Neutrophil (primary cell): ENCODE results near the gene PPTC7.

Experiments used
- H3K27ac ChIP-seq: fragments of 200-600 bp; sonication (generic); 2 replicates; pipeline ENCODE4 v1.5.1; 2016; ENCODE audit warnings: mild to moderate bottlenecking, moderate library complexity
- H3K27me3 ChIP-seq: fragments of 200-600 bp; sonication (generic); 2 replicates; pipeline ENCODE4 v1.6.0; 2016; ENCODE audit warnings: mild to moderate bottlenecking
- H3K36me3 ChIP-seq: fragments of 200-600 bp; sonication (generic); 2 replicates; pipeline ENCODE4 v1.5.1; 2017
- H3K4me1 ChIP-seq, 2 experiments: fragments of 200-600 bp in 1 of 2; sonication (generic) in 1 of 2; 1 replicate in 1 of 2; 2 replicates in 1 of 2; pipeline versions ENCODE4 v1.5.1 to v1.6.1; 2013 to 2016; ENCODE audit warnings: low read depth in 1 of 2, low read length in 1 of 2, mild to moderate bottlenecking in 1 of 2, moderate library complexity in 1 of 2; ENCODE audit not compliant: control insufficient read depth in 1 of 2, insufficient read depth in 1 of 2
- H3K4me3 ChIP-seq, 2 experiments: fragments of 200-600 bp in 1 of 2; sonication (generic) in 1 of 2; 1 replicate in 1 of 2; 2 replicates in 1 of 2; pipeline ENCODE4 v1.5.1; 2013 to 2016; ENCODE audit warnings: low read depth in 1 of 2, low read length in 1 of 2, mild to moderate bottlenecking in 1 of 2, moderate library complexity in 1 of 2
- H3K9me3 ChIP-seq: fragments of 200-600 bp; sonication (generic); 2 replicates; pipeline ENCODE4 v1.5.1; 2016
- CTCF ChIP-seq: fragments of 200-600 bp; sonication (generic); IDR thresholded peaks from 2 replicates; pipeline ENCODE4 v1.5.1; 2016; ENCODE audit warnings: antibody characterized with exemption

The PPTC7 gene

GRCh38 chr12:110583137-110584059, at the start of gene PPTC7:
PPTC7 (minus strand) TSS chr12:110583318; CDS start chr12:110583031, 287 bp downstream.
- Histone ChIP-seq H3K27me3 (no peaks in the 10 kb centered on the region), H3K9me3 (no peaks in the 10 kb centered on the region), H3K36me3 (no peaks in the 10 kb centered on the region), H3K4me1 (peaks cover 45 to 51% of the 10 kb centered on the region in 2 experiments), H3K4me3 (peak within 1 kb of the TSS; percentile 93 to 95), H3K27ac (peak within 1 kb of the TSS; percentile 96)
- TF ChIP-seq CTCF, result no peak

GRCh38 chr12:110627500-110628195, 44.5 kb upstream of the PPTC7 start:
- H3K4me3 ChIP-seq, result peak overlapping the region in 1 of 2 experiments; percentile 11
- peaks cover 7 to 10% of the 10 kb centered on the region in 2 experiments for H3K4me1 ChIP-seq
- peak overlapping the region; percentile 69 for H3K27ac ChIP-seq
- TF ChIP-seq CTCF, result no peak
- no peaks in the 10 kb centered on the region for H3K27me3 ChIP-seq
- H3K36me3 ChIP-seq, result no peaks in the 10 kb centered on the region
- H3K9me3 ChIP-seq, result no peaks in the 10 kb centered on the region

GRCh38 chr12:110622582-110622981, 39.5 kb upstream of the PPTC7 start:
- no peaks in the 10 kb centered on the region for H3K9me3 ChIP-seq
- no peak overlapping the region for H3K27ac ChIP-seq
- TF ChIP-seq CTCF, result no peak
- H3K36me3 ChIP-seq, result no peaks in the 10 kb centered on the region
- no peak overlapping the region for H3K4me3 ChIP-seq
- no peaks in the 10 kb centered on the region for H3K27me3 ChIP-seq
- H3K4me1 ChIP-seq, result peaks cover 2 to 3% of the 10 kb centered on the region in 2 experiments

- H3K36me3 ChIP-seq, result no peaks in the 10 kb centered on the region
- H3K27me3 ChIP-seq, result no peaks in the 10 kb centered on the region
- no peak for TF ChIP-seq CTCF
- no peak overlapping the region for H3K27ac ChIP-seq
- H3K4me3 ChIP-seq, result no peak overlapping the region
- H3K4me1 ChIP-seq, result peaks cover under 1 to 1% of the 10 kb centered on the region in 2 experiments
- no peaks in the 10 kb centered on the region for H3K9me3 ChIP-seq
Observed at GRCh38 chr12:110619534-110619953, 36.4 kb upstream of the PPTC7 start.

GRCh38 chr12:110616471-110617115, 33.5 kb upstream of the PPTC7 start:
- H3K27ac ChIP-seq, result no peak overlapping the region
- H3K36me3 ChIP-seq, result no peaks in the 10 kb centered on the region
- H3K9me3 ChIP-seq, result no peaks in the 10 kb centered on the region
- H3K4me3 ChIP-seq, result no peak overlapping the region
- H3K4me1 ChIP-seq, result peaks cover 10 to 13% of the 10 kb centered on the region in 2 experiments
- no peaks in the 10 kb centered on the region for H3K27me3 ChIP-seq
- TF ChIP-seq CTCF, result no peak
